Calu3 (cell line): ENCODE results near the gene GINS1. TPM values are rescaled to one million over a fixed set of nuclear protein-coding genes. Genes with fewer than 3 reads are reported as not detected.

Source experiments
- BruUV-seq: library from RNA; stranded (reverse); fragments of 400-500 nt; replicated peaks from 2 replicates; lab custom pipeline; 2021; lab: Mats Ljungman, UMichigan
- CTCF ChIA-PET: fragments of 300-600 bp; sonication (Branson Sonifier 250); formaldehyde crosslinking; loops from one replicate; lab custom pipeline; 2022; ENCODE audit warnings: antibody characterized with exemption; lab: Charles Lee
- DNase-seq: peaks from one replicate; pipeline ENCODE4 v3.0.0; 2022
- H3K27ac Mint-ChIP-seq: one replicate; pipeline ENCODE4 v1.8.0; 2022; ENCODE audit warnings: mixed read lengths; ENCODE audit not compliant: unreplicated experiment
- H3K27me3 Mint-ChIP-seq: one replicate; pipeline ENCODE4 v1.8.0; 2022; ENCODE audit warnings: mixed read lengths; ENCODE audit not compliant: unreplicated experiment
- H3K36me3 Mint-ChIP-seq: one replicate; pipeline ENCODE4 v1.8.0; 2022; ENCODE audit warnings: mild to moderate bottlenecking, moderate library complexity, mixed read lengths; ENCODE audit not compliant: insufficient read depth, unreplicated experiment
- H3K4me1 Mint-ChIP-seq: one replicate; pipeline ENCODE4 v1.8.0; 2022; ENCODE audit warnings: mild to moderate bottlenecking, low read depth, mixed read lengths; ENCODE audit not compliant: unreplicated experiment
- H3K4me3 Mint-ChIP-seq: one replicate; pipeline ENCODE4 v1.8.0; 2022; ENCODE audit warnings: mild to moderate bottlenecking, low read depth, moderate library complexity, mixed read lengths; ENCODE audit not compliant: unreplicated experiment
- H3K9me3 Mint-ChIP-seq: one replicate; pipeline ENCODE4 v1.8.0; 2022; ENCODE audit warnings: low read depth, mixed read lengths; ENCODE audit not compliant: unreplicated experiment
- CTCF ChIP-seq: fragments of 200-600 bp; IDR thresholded peaks from one replicate; pipeline ENCODE4 v1.8.0; 2022; ENCODE audit warnings: antibody characterized with exemption; ENCODE audit not compliant: unreplicated experiment
- intact Hi-C: fragments of 100-400 bp; cut with micrococcal nuclease; formaldehyde crosslinking; loops from one replicate; pipeline ENCODE4 v1.10.0; 2022; ENCODE audit not compliant: unreplicated experiment
- total RNA-seq: library from RNA; stranded (reverse); gene quantifications from 2 replicates; pipeline ENCODE4 v1.2.3, GENCODE V29; 2022

The GINS1 gene
- total RNA-seq, 1 experiment from 2014 or later = 10.3 TPM

- no peak for TF ChIP-seq CTCF
- Mint-ChIP-seq H3K27ac (peak within 1 kb of the TSS; percentile 66), H3K4me3 (peak within 1 kb of the TSS; percentile 77), H3K4me1 (peaks cover 7% of the 10 kb centered on the region), H3K27me3 (no peaks in the 10 kb centered on the region), H3K36me3 (peaks cover 10% of the 10 kb centered on the region), H3K9me3 (no peaks in the 10 kb centered on the region)
- TSS peak; percentile 81 for BruUV-seq
- CTCF ChIA-PET = interaction anchor here (0.6 to 0.7 kb wide), 2 partner anchors 136 to 354 kb away, joined by 3 to 5 read pairs; no protein-coding TSS in a partner anchor
- intact Hi-C loops = no loop called here
- peak; percentile 81 for DNase-seq
Observed at GRCh38 chr20:25390538-25391528, 16.6 kb upstream of the GINS1 start, which contains the start of gene ABHD12. TSS of gene ABHD12 (minus strand) at chr20:25390835. CDS start at chr20:25390703, 132 bp downstream.

GRCh38 chr20:25394276-25394675 is 13.2 kb upstream of the GINS1 start:
- H3K36me3 Mint-ChIP-seq = peaks cover 10% of the 10 kb centered on the region
- no peaks in the 10 kb centered on the region for H3K9me3 Mint-ChIP-seq
- CTCF ChIA-PET = no interaction called here
- no peak overlapping the region for H3K4me3 Mint-ChIP-seq
- peaks cover 7% of the 10 kb centered on the region for H3K4me1 Mint-ChIP-seq
- no peak for DNase-seq
- no peak for TF ChIP-seq CTCF
- no peak overlapping the region for H3K27ac Mint-ChIP-seq
- H3K27me3 Mint-ChIP-seq = no peaks in the 10 kb centered on the region
- intact Hi-C loops = no loop called here
- BruUV-seq = no TSS peak

- Mint-ChIP-seq H3K4me1 (peaks cover 7% of the 10 kb centered on the region), H3K27ac (no peak overlapping the region), H3K27me3 (no peaks in the 10 kb centered on the region), H3K36me3 (peaks cover 10% of the 10 kb centered on the region), H3K4me3 (no peak overlapping the region), H3K9me3 (no peaks in the 10 kb centered on the region)
- no peak for DNase-seq
- TF ChIP-seq CTCF = no peak
- CTCF ChIA-PET = no interaction called here
- intact Hi-C loops = loop anchor here (5.0 kb wide), 1 partner anchor 398 kb away; no protein-coding TSS in a partner anchor
- no TSS peak for BruUV-seq
Observed at GRCh38 chr20:25394996-25395395, 12.5 kb upstream of the GINS1 start.

- BruUV-seq = no TSS peak
- no peaks in the 10 kb centered on the region for H3K9me3 Mint-ChIP-seq
- peaks cover 5% of the 10 kb centered on the region for H3K36me3 Mint-ChIP-seq
- H3K4me3 Mint-ChIP-seq = no peak overlapping the region
- intact Hi-C loops = loop anchor here (5.0 kb wide), 1 partner anchor 400 kb away; no protein-coding TSS in a partner anchor
- TF ChIP-seq CTCF = no peak
- H3K4me1 Mint-ChIP-seq = peaks cover 7% of the 10 kb centered on the region
- no peaks in the 10 kb centered on the region for H3K27me3 Mint-ChIP-seq
- no peak for DNase-seq
- CTCF ChIA-PET = no interaction called here
- H3K27ac Mint-ChIP-seq = no peak overlapping the region
Observed at GRCh38 chr20:25397096-25397495, 10.4 kb upstream of the GINS1 start.
